HepG2 (cell line): ENCODE data around the gene CORO7. TPM values are rescaled to one million over a fixed set of nuclear protein-coding genes. Genes with fewer than 3 reads are reported as not detected.
A peak's percentile ranks its signal among the peaks of the same experiment; 100 is the strongest.

Source experiments
- AGO2 ChIP-seq: fragments of 200-400 bp; formaldehyde crosslinking; optimal IDR thresholded peaks from 2 replicates; pipeline ENCODE3; 2017; ENCODE audit warnings: mild to moderate bottlenecking, low read depth, low read length, moderate library complexity
- HES4 ChIP-seq: sonication (generic); formaldehyde crosslinking; IDR thresholded peaks from 2 replicates; pipeline ENCODE4 v1.9.0; 2021; ENCODE audit warnings: mild to moderate bottlenecking, missing genetic modification reagents, borderline replicate concordance
- HNRNPL ChIP-seq: fragments of 200-400 bp; formaldehyde crosslinking; IDR thresholded peaks from 2 replicates; pipeline ENCODE4 v1.6.1; 2017; ENCODE audit warnings: mild to moderate bottlenecking, low read depth, low read length
- IRX3 ChIP-seq: sonication (generic); formaldehyde crosslinking; IDR thresholded peaks from 2 replicates; pipeline ENCODE4 v1.8.1; 2023; ENCODE audit warnings: mild to moderate bottlenecking, low read depth, missing genetic modification reagents, borderline replicate concordance
- JUNB ChIP-seq: sonication (generic); formaldehyde crosslinking; IDR thresholded peaks from 2 replicates; pipeline ENCODE4 v1.8.0; 2022; ENCODE audit warnings: missing genetic modification reagents, mild to moderate bottlenecking, borderline replicate concordance
- MAFG ChIP-seq: sonication (generic); formaldehyde crosslinking; IDR thresholded peaks from 2 replicates; pipeline ENCODE4 v1.5.1; 2020; ENCODE audit warnings: mild to moderate bottlenecking, missing genetic modification reagents
- POLR2A ChIP-seq, 2 experiments: IDR thresholded peaks; 2 replicates each; pipeline ENCODE4 v1.6.1; 2011; ENCODE audit warnings: low read depth in 2 of 2, low read length in 2 of 2, mild to moderate bottlenecking in 1 of 2, moderate library complexity in 1 of 2; ENCODE audit not compliant: insufficient read depth in 1 of 2
- RBFOX2 ChIP-seq: fragments of 200-400 bp; formaldehyde crosslinking; IDR thresholded peaks from 2 replicates; pipeline ENCODE4 v1.6.1; 2017; ENCODE audit warnings: low read depth, mild to moderate bottlenecking, low read length
- RERE ChIP-seq: IDR thresholded peaks from 2 replicates; pipeline ENCODE4 v1.6.1; 2016; ENCODE audit warnings: low read depth, missing genetic modification reagents, missing compliant biosample characterization
- REST ChIP-seq, 2 experiments: IDR thresholded peaks; 2 replicates each; pipeline ENCODE4 v1.6.1; 2011 to 2012; ENCODE audit warnings: low read length in 2 of 2, borderline replicate concordance in 1 of 2, low read depth in 1 of 2, mild to moderate bottlenecking in 1 of 2, moderate library complexity in 1 of 2
- SRSF1 ChIP-seq: fragments of 200-400 bp; formaldehyde crosslinking; optimal IDR thresholded peaks from 2 replicates; pipeline ENCODE3; 2017; ENCODE audit warnings: mild to moderate bottlenecking, low read depth, low read length, moderate library complexity
- ZBTB33 ChIP-seq: sonication (generic); formaldehyde crosslinking; IDR thresholded peaks from 2 replicates; pipeline ENCODE4 v1.4.0; 2020; ENCODE audit warnings: missing genetic modification reagents
- ZEB1 ChIP-seq: IDR thresholded peaks from 2 replicates; pipeline ENCODE4 v1.6.1; 2012; ENCODE audit warnings: mild to moderate bottlenecking, low read depth, inconsistent platforms; ENCODE audit not compliant: insufficient replicate concordance
- ZNF552 ChIP-seq: sonication (generic); formaldehyde crosslinking; IDR thresholded peaks from 2 replicates; pipeline ENCODE4 v1.9.0; 2022; ENCODE audit warnings: missing genetic modification reagents, mild to moderate bottlenecking, borderline replicate concordance
- ZSCAN30 ChIP-seq: sonication (generic); formaldehyde crosslinking; IDR thresholded peaks from 2 replicates; pipeline ENCODE4 v1.5.0; 2020; ENCODE audit warnings: mild to moderate bottlenecking, missing genetic modification reagents
- polyA plus RNA-seq, 8 experiments: library from polyadenylated mRNA; depleted of rRNA in 3 of 8; stranded (reverse) in 7 of 8; unstranded in 1 of 8; fragments of >200 nt; fragmentation: Illumina TruSeq in 4 of 8; extraction: Trizol in 4 of 8; gene quantifications; 2 replicates each; pipeline versions ENCODE4 v1.2.1 to v1.2.3, GENCODE V29; 2011 to 2016; ENCODE audit warnings: low read depth in 4 of 8, missing spikeins in 1 of 8, mixed read lengths in 1 of 8; ENCODE audit not compliant: insufficient read depth in 1 of 8
- total RNA-seq, 5 experiments: library from RNA; depleted of rRNA; stranded (reverse); fragments of >200 nt; fragmentation: Illumina TruSeq; extraction: Trizol; gene quantifications; 2 replicates each; pipeline ENCODE4 v1.2.3, GENCODE V29; 2016; ENCODE audit warnings: low read depth in 1 of 5

The CORO7 gene
- total and polyA plus RNA-seq, 2 of the 13 experiments (the other 11 are each of a cell fraction or from before 2014, with no cell fraction given): 9.9 to 14.3 TPM

GRCh38 chr16:4347765-4348509 lies 68.5 kb downstream of the CORO7 start (continued):
- no peak for TF ChIP-seq RERE (CRISPR knock-in tag)
- TF ChIP-seq AGO2: peak; percentile 74
- 0 out of 2 replicates have a peak, but pooled peaks have one; percentile 39 for TF ChIP-seq HNRNPL
- TF ChIP-seq REST (IDR thresholded peaks at IDR 0.05; ENCODE audit: borderline replicate concordance in 1 of 2, low read depth in 1 of 2, low read length in 2 of 2): no peak
- no peak for TF ChIP-seq ZSCAN30
- TF ChIP-seq IRX3 (CRISPR knock-in tag): no peak
- peak in 1 of 2 experiments; percentile 25; a peak in 2 of 4 replicates for TF ChIP-seq POLR2A (IDR thresholded peaks at IDR 0.05; ENCODE audit: insufficient read depth in 1 of 2, low read depth in 2 of 2, low read length in 2 of 2)
- no peak for TF ChIP-seq MAFG (CRISPR knock-in tag)
- no peak for TF ChIP-seq ZEB1
- TF ChIP-seq SRSF1: no peak
- peak; percentile 53; the same call in 1 of the 2 replicates for TF ChIP-seq RBFOX2
- TF ChIP-seq ZNF552 (CRISPR knock-in tag): no peak
- TF ChIP-seq JUNB (CRISPR knock-in tag): no peak
- 0 out of 2 replicates have a peak, but pooled peaks have one; percentile 39 for TF ChIP-seq HES4 (CRISPR knock-in tag)
- TF ChIP-seq ZBTB33: peak; percentile 49; the same call in 1 of the 2 replicates
